ENCODE results near the gene MIB2.
"Not testable (repeated sequence)": the region's sequence is repeated elsewhere in the genome, so short reads cannot be mapped to it uniquely, and the experiment has no call there.

DNA sequence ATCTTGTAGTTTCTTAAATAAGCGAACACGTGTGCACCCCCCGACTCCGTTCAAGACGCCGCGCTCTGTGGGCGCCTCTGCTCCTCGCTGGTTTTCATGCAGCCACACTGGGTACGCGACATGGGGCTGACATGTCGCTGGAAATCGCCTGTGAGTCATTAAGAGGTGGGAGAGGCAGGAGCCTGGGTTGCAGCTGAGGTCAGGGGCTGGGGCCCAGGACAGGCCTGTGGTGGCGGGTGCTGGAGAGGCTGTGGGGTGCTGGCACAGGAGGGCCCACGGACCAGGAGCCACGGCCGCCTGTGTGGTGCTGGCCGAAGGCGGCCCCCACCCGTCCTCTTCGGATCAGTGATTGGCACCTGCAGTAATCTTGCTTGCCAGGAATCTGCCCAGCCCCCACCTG lies 59.5 kb downstream of the MIB2 start:
- TF ChIP-seq, protein P1, sequence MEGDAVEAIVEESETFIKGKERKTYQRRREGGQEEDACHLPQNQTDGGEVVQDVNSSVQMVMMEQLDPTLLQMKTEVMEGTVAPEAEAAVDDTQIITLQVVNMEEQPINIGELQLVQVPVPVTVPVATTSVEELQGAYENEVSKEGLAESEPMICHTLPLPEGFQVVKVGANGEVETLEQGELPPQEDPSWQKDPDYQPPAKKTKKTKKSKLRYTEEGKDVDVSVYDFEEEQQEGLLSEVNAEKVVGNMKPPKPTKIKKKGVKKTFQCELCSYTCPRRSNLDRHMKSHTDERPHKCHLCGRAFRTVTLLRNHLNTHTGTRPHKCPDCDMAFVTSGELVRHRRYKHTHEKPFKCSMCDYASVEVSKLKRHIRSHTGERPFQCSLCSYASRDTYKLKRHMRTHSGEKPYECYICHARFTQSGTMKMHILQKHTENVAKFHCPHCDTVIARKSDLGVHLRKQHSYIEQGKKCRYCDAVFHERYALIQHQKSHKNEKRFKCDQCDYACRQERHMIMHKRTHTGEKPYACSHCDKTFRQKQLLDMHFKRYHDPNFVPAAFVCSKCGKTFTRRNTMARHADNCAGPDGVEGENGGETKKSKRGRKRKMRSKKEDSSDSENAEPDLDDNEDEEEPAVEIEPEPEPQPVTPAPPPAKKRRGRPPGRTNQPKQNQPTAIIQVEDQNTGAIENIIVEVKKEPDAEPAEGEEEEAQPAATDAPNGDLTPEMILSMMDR (IDR thresholded peaks at IDR 0.05; ENCODE audit: low read depth, low read length): not testable (repeated sequence)
- TF ChIP-seq POLR2A (IDR thresholded peaks at IDR 0.05; ENCODE audit: extremely low read depth, insufficient read length); MYC (IDR thresholded peaks at IDR 0.05; ENCODE audit: low read depth, low read length): not testable (repeated sequence)

Data from NB4 (cell line).